NCI-H524 (cell line): ENCODE results near the gene NCF4.

Experiments used
- DNase-seq, 2 experiments: peaks; one replicate each; lab custom pipeline; 2025; lab: John Stamatoyannopoulos, UW

NCF4 gene

GRCh38 chr22:36864454-36865215 lies 3.8 kb downstream of the NCF4 start:
- DNase-seq, result no peak

GRCh38 chr22:36865346-36865745 lies 4.5 kb downstream of the NCF4 start:
- no peak for DNase-seq

- DNase-seq, result no peak
Observed at GRCh38 chr22:36867695-36868094, 6.9 kb downstream of the NCF4 start.

GRCh38 chr22:36868546-36869181 lies 7.9 kb downstream of the NCF4 start:
- DNase-seq, result no peak

- no peak for DNase-seq
Observed at GRCh38 chr22:36870250-36870649, 9.4 kb downstream of the NCF4 start.

- no peak for DNase-seq
Observed at GRCh38 chr22:36871669-36872081, 10.9 kb downstream of the NCF4 start.

- no peak for DNase-seq
Observed at GRCh38 chr22:36872084-36872483, 11.3 kb downstream of the NCF4 start.

GRCh38 chr22:36872866-36873498 lies 12.2 kb downstream of the NCF4 start:
- no peak for DNase-seq

GRCh38 chr22:36873614-36874308 lies 13.0 kb downstream of the NCF4 start:
- DNase-seq, result peak; percentile 60 to 88

- DNase-seq, result no peak
Observed at GRCh38 chr22:36874309-36874696, 13.5 kb downstream of the NCF4 start.

GRCh38 chr22:36874736-36875135 lies 13.9 kb downstream of the NCF4 start:
- no peak for DNase-seq

- no peak for DNase-seq
Observed at GRCh38 chr22:36875741-36876140, 14.9 kb downstream of the NCF4 start.

- DNase-seq, result no peak
Observed at GRCh38 chr22:36879775-36880174, 19.0 kb downstream of the NCF4 start.

GRCh38 chr22:36881504-36882245 lies 20.9 kb downstream of the NCF4 start:
- no peak for DNase-seq

GRCh38 chr22:36884349-36885158 lies 23.7 kb downstream of the NCF4 start:
- DNase-seq, result no peak

- no peak for DNase-seq
Observed at GRCh38 chr22:36885474-36885873, 24.7 kb downstream of the NCF4 start.

- no peak for DNase-seq
Observed at GRCh38 chr22:36886016-36886415, 25.2 kb downstream of the NCF4 start.

- no peak for DNase-seq
Observed at GRCh38 chr22:36887162-36887561, 26.4 kb downstream of the NCF4 start.

GRCh38 chr22:36891646-36892045 lies 30.8 kb downstream of the NCF4 start:
- no peak for DNase-seq

GRCh38 chr22:36892292-36892691 lies 31.5 kb downstream of the NCF4 start:
- DNase-seq, result no peak

GRCh38 chr22:36893262-36893661 lies 32.5 kb downstream of the NCF4 start:
- no peak for DNase-seq
